CD14-positive monocyte (primary cell): Measurements from ENCODE around the gene KCNIP2. TPM values are rescaled to one million over a fixed set of nuclear protein-coding genes. Genes with fewer than 3 reads are reported as not detected.

ENCODE experiments used
- DNase-seq, 3 donors: peaks; one replicate each; pipeline ENCODE4 v3.0.0-alpha.2; 2011 to 2022
- H2AFZ ChIP-seq: 2 replicates; pipeline ENCODE4 v1.6.0; 2012; ENCODE audit warnings: mild to moderate bottlenecking, low read depth, low read length, inconsistent platforms; ENCODE audit not compliant: insufficient read depth, poor library complexity, severe bottlenecking
- H3K27ac ChIP-seq, 2 donors: 1 replicate in 1 of 2; 2 replicates in 1 of 2; pipeline ENCODE4 v1.5.1; 2012 to 2013; ENCODE audit warnings: low read length in 2 of 2, control low read depth in 1 of 2, inconsistent platforms in 1 of 2, low read depth in 1 of 2, mild to moderate bottlenecking in 1 of 2
- H3K27me3 ChIP-seq, 2 donors: one replicate each; pipeline versions ENCODE4 v1.6.0 to v1.6.1; 2011 to 2013; ENCODE audit warnings: low read length in 2 of 2; ENCODE audit not compliant: control insufficient read depth in 2 of 2, insufficient read depth in 2 of 2
- H3K36me3 ChIP-seq, 2 donors: replicated peaks in 1 of 2; 1 replicate in 1 of 2; 2 replicates in 1 of 2; pipeline versions ENCODE4 v1.5.1 to v1.6.1; 2012 to 2013; ENCODE audit warnings: low read length in 2 of 2, control low read depth in 1 of 2, inconsistent platforms in 1 of 2, mild to moderate bottlenecking in 1 of 2; ENCODE audit not compliant: insufficient read depth in 2 of 2, control insufficient read depth in 1 of 2
- H3K4me1 ChIP-seq, 2 donors: 1 replicate in 1 of 2; 2 replicates in 1 of 2; pipeline versions ENCODE4 v1.5.1 to v1.6.1; 2012 to 2013; ENCODE audit warnings: low read length in 2 of 2, control low read depth in 1 of 2, inconsistent platforms in 1 of 2, mild to moderate bottlenecking in 1 of 2, moderate library complexity in 1 of 2; ENCODE audit not compliant: insufficient read depth in 2 of 2, control insufficient read depth in 1 of 2
- H3K4me2 ChIP-seq: replicated peaks from 2 replicates; pipeline ENCODE3; 2012; ENCODE audit warnings: low read length, moderate library complexity, mild to moderate bottlenecking; ENCODE audit not compliant: poor library complexity, severe bottlenecking; ENCODE audit errors: extremely low read depth
- H3K4me3 ChIP-seq, 3 experiments: fragments of 200-600 bp in 1 of 3; sonication (generic) in 1 of 3; replicated peaks in 1 of 3; 1 replicate in 2 of 3; 2 replicates in 1 of 3; pipeline ENCODE4 v1.5.1; 2011 to 2013; ENCODE audit warnings: low read length in 3 of 3, mild to moderate bottlenecking in 3 of 3, control low read depth in 2 of 3, low read depth in 2 of 3, inconsistent platforms in 1 of 3, moderate library complexity in 1 of 3
- H3K79me2 ChIP-seq: 2 replicates; pipeline ENCODE4 v1.6.0; 2012; ENCODE audit warnings: mild to moderate bottlenecking, control low read depth, inconsistent platforms, low read length, moderate library complexity; ENCODE audit not compliant: insufficient read depth
- H3K9ac ChIP-seq: 2 replicates; pipeline ENCODE4 v1.6.0; 2017; ENCODE audit warnings: low read length, mild to moderate bottlenecking; ENCODE audit not compliant: insufficient read depth, poor library complexity, severe bottlenecking
- H3K9me3 ChIP-seq, 2 donors: replicated peaks in 1 of 2; 1 replicate in 1 of 2; 2 replicates in 1 of 2; pipeline versions ENCODE4 v1.5.1 to v1.6.1; 2012 to 2013; ENCODE audit warnings: low read length in 2 of 2, control low read depth in 1 of 2; ENCODE audit not compliant: control insufficient read depth in 1 of 2, insufficient read depth in 1 of 2
- H4K20me1 ChIP-seq: 2 replicates; pipeline ENCODE4 v1.6.0; 2012; ENCODE audit warnings: mild to moderate bottlenecking, low read length, control low read depth, moderate library complexity; ENCODE audit not compliant: insufficient read depth
- H3K27ac Mint-ChIP-seq, 7 donors: one replicate each; pipeline ENCODE4 v1.8.0; 2020; ENCODE audit warnings: mild to moderate bottlenecking in 7 of 7, mixed read lengths in 7 of 7, moderate library complexity in 6 of 7, inconsistent platforms in 2 of 7
- H3K27me3 Mint-ChIP-seq, 3 donors: one replicate each; pipeline ENCODE4 v1.8.0; 2021 to 2022; ENCODE audit warnings: low read depth in 3 of 3, mild to moderate bottlenecking in 3 of 3, mixed read lengths in 3 of 3, moderate library complexity in 3 of 3, inconsistent platforms in 1 of 3
- H3K36me3 Mint-ChIP-seq, 2 donors: one replicate each; pipeline ENCODE4 v1.8.0; 2020; ENCODE audit warnings: mixed read lengths in 2 of 2, inconsistent platforms in 1 of 2, mild to moderate bottlenecking in 1 of 2
- H3K4me1 Mint-ChIP-seq: one replicate; pipeline ENCODE4 v1.8.0; 2020; ENCODE audit warnings: mild to moderate bottlenecking, mixed read lengths
- H3K4me3 Mint-ChIP-seq, 2 donors: one replicate each; pipeline ENCODE4 v1.8.0; 2020; ENCODE audit warnings: mild to moderate bottlenecking in 2 of 2, mixed read lengths in 2 of 2, moderate library complexity in 1 of 2
- H3K9me3 Mint-ChIP-seq, 7 donors: one replicate each; pipeline ENCODE4 v1.8.0; 2020 to 2022; ENCODE audit warnings: mixed read lengths in 7 of 7, mild to moderate bottlenecking in 6 of 7, moderate library complexity in 6 of 7, inconsistent platforms in 2 of 7
- CTCF ChIP-seq: fragments of 200-600 bp; IDR thresholded peaks from one replicate; pipeline ENCODE4 v1.8.0; 2022; ENCODE audit warnings: antibody characterized with exemption, mild to moderate bottlenecking
- WGBS: methylation state at CpG from one replicate; pipeline ENCODE4 v1.1.5; 2013; ENCODE audit warnings: missing lambda C conversion rate; ENCODE audit not compliant: insufficient coverage; 5-methylcytosine and 5-hydroxymethylcytosine counted together
- intact Hi-C, 2 donors: fragments of 100-400 bp; cut with micrococcal nuclease; formaldehyde crosslinking; loops; one replicate each; pipeline versions ENCODE4 v1.15.0 to v1.15.1; 2023
- polyA plus RNA-seq, 3 donors: library from polyadenylated mRNA; depleted of rRNA in 1 of 3; unstranded in 2 of 3; stranded (reverse) in 1 of 3; fragments of 300-500 nt in 2 of 3; fragments of >200 nt in 1 of 3; fragmentation: Illumina TruSeq in 2 of 3; gene quantifications; 1 replicate in 2 of 3; 2 replicates in 1 of 3; pipeline ENCODE4 v1.2.3, GENCODE V29; 2012 to 2021

KCNIP2 gene
- polyA plus RNA-seq, 3 donors = 0.48 to 2.1 TPM; not detected in 1

GRCh38 chr10:101889256-101890210, 45.9 kb upstream of the KCNIP2 start:
- Mint-ChIP-seq H3K27ac (no peak overlapping the region), H3K9me3 (no peaks in the 10 kb centered on the region), H3K36me3 (peaks cover 29 to 37% of the 10 kb centered on the region in 2 donors), H3K27me3 (no peaks in the 10 kb centered on the region), H3K4me3 (no peak overlapping the region), H3K4me1 (no peaks in the 10 kb centered on the region)
- WGBS = 92% methylated on average over 2 of the region's 5 CpGs
- H3K4me1 ChIP-seq = no peaks in the 10 kb centered on the region
- H2AFZ ChIP-seq = no peak overlapping the region
- no peak overlapping the region for H3K27ac ChIP-seq
- peak; percentile 30 to 54 (median 50) for DNase-seq
- H3K4me3 ChIP-seq = no peak overlapping the region
- H3K36me3 ChIP-seq = peaks cover 12 to 50% of the 10 kb centered on the region in 2 donors
- no peaks in the 10 kb centered on the region for H3K9me3 ChIP-seq
- no peak overlapping the region for H3K9ac ChIP-seq
- peaks cover 67% of the 10 kb centered on the region for H4K20me1 ChIP-seq
- H3K79me2 ChIP-seq = no peaks in the 10 kb centered on the region
- H3K4me2 ChIP-seq = no peak overlapping the region
- H3K27me3 ChIP-seq = no peaks in the 10 kb centered on the region
- TF ChIP-seq CTCF = peak; percentile 91
- intact Hi-C loops = loop anchor here (2.0 to 10.0 kb wide), 4 partner anchors 115 to 185 kb away; no protein-coding TSS in a partner anchor

GRCh38 chr10:101888251-101888949, 44.8 kb upstream of the KCNIP2 start:
- H3K27ac ChIP-seq = no peak overlapping the region
- no peaks in the 10 kb centered on the region for H3K4me1 Mint-ChIP-seq
- no peak overlapping the region for H3K9ac ChIP-seq

More at GRCh38 chr10:101888251-101888949, 44.8 kb upstream of the KCNIP2 start:
- no peaks in the 10 kb centered on the region for H3K9me3 Mint-ChIP-seq
- WGBS = no CpG with 5 or more reads among the region's 2 CpGs
- H3K36me3 Mint-ChIP-seq = peaks cover 33 to 44% of the 10 kb centered on the region in 2 donors
- H2AFZ ChIP-seq = no peak overlapping the region
- H3K4me3 Mint-ChIP-seq = no peak overlapping the region
- no peak for TF ChIP-seq CTCF
- no peaks in the 10 kb centered on the region for H3K27me3 Mint-ChIP-seq
- intact Hi-C loops = loop anchor here in 1 of 2 donors (2.0 to 5.0 kb wide), 2 partner anchors 124 to 184 kb away; no protein-coding TSS in a partner anchor
- H3K4me2 ChIP-seq = no peak overlapping the region
- no peaks in the 10 kb centered on the region for H3K27me3 ChIP-seq
- H3K9me3 ChIP-seq = no peaks in the 10 kb centered on the region
- H3K36me3 ChIP-seq = peaks cover 12 to 52% of the 10 kb centered on the region in 2 donors
- no peak overlapping the region for H3K27ac Mint-ChIP-seq
- no peak for DNase-seq
- H3K79me2 ChIP-seq = no peaks in the 10 kb centered on the region
- no peak overlapping the region for H3K4me3 ChIP-seq
- peaks cover 66% of the 10 kb centered on the region for H4K20me1 ChIP-seq
- no peaks in the 10 kb centered on the region for H3K4me1 ChIP-seq
